Superior temporal gyrus (tissue), 1 donor: Measurements from ENCODE around the gene TRIM63.

Source experiments
- DNase-seq: peaks from one replicate; pipeline ENCODE4 v3.0.0-alpha.2; 2016; ENCODE audit errors: extremely low spot score

The TRIM63 gene

DNA sequence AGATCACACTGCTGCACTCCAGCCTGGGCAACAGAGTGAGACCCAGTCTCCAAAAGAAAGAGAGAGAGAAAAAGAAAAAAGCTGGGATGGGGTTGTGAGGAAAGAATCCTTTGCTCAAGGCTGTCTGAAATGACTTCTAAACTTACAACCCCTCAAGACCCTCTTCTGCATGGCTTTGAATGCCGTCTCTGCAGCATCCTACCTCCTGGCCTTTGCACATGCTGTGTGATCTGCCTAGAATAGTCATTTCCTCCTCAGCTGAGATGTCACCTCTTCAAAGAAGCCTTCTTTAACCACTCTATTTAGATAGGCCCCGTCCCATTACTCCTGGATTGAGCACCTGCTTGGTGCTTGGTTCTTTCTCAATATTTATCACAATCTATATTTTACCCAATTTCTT is 17.4 kb upstream of the TRIM63 start:
- DNase-seq = no peak

DNA sequence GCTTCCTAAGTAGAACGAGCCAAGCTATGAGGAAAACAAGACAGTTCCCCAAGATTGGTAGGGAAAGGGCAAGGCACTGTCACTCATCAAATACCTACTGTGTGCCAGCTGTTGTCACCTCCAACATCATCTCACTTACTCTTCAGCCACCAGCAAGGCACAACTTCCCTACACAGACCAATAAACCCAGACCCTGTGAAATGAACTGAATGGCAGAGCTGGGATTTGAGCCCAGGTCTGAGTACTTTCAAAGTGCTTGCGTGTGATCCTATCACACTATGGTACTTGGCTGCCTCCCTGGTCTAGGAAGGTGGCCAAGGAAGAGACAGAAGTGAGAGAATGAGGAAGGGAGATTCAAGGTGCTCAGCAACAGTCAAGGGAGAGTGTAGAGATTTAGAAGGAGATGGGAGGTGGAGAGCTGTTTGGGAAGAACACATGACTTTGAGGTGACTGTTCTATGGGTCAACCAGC is 16.7 kb upstream of the TRIM63 start:
- no peak for DNase-seq

DNA sequence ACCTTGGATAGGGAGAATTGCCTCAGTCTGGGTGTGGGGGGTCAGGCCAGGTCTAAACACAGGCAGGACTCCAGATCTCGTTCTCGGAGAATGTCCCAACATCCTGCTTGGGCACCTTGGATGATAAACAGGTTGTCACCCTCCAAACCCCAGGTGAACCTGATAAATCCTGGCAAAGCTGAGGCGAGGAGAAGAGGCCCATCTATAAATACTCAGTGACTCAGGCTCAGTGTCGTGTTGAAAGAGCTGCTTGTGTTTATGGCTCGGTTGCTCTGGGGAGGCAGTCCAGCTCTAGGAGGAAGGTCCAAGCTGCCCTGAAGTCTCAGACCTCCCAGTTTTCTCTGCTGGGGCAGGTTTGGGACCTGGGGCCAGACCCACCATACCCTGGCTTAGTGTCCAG is 15.8 kb upstream of the TRIM63 start:
- no peak for DNase-seq

- no peak for DNase-seq
Observed at GRCh38 chr1:26082020-26082350, 14.6 kb upstream of the TRIM63 start.

DNA sequence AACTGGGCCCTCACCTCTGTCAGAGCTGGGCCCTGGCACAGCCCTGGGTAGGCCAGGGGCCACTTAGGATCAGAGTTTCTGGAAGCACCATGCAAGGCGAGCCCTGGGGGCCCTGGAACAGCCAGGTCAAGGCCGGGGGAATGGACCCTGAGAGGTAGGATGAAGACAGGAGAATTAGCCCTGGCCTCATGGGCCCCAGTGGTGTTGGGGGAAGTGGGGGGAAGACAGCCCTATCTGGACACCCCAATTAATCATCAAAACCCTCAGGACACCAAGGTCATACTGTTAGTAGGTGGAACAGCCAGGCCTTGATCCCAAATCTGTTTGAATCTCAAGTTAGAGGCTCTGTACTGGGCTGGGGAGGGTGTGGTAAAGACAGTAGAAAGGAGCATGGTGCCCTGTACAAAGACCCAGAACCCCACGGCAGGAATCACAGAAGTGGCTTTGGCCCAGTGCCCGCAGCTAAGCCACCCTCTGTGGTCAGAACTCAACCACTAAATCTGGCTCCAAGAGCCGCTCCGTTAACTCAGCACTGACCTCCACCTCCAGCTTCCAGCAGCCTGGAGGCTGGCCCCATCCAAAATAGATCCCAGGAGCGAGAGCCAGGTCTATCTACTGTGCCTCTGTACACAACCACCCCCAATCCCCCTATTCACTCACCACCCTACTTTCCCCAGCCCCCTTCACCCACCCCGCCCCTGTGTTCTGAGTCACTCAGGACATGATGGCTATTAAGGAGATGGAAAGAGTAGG is 14.0 kb upstream of the TRIM63 start:
- no peak for DNase-seq

DNA sequence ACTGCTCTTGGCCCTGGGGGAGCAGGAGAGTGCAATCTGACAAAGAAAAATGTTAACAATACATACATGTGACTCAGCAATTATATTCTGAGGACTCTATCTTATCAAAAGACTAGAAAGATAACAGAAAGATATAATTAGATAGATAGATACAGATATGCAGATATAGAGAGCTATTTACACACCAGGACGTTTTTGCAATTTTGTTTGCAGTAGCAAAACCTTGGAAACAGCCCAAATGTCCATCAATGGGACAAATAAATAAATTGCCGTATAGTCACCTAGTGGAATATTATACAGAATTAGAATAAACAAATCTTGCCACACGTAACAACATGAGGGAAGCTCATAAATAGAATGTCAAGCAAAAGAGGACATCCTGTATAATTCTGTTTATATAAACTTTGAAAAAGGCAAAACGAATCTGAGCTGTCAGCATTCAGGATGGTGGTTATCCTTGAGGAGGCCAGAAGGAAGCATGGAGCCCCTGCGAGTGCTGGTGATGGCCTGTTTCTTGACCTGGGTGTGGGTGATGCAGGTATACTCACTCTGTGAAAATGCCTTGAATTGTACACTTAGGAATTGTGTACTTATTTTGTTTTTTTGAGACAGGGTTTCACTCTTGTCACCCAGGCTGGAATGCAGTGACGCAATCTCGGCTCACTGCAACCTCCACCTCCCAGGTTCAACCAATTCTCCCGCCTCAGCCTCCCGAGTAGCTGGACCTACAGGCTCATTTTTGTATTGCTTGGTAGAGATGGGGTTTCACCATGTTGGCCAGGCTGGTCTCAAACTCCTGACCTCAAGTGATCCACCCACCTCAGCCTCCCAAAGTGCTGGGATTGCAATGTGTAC is 12.8 kb upstream of the TRIM63 start:
- no peak for DNase-seq

- no peak for DNase-seq
Observed at GRCh38 chr1:26079178-26079563, 11.7 kb upstream of the TRIM63 start.

DNA sequence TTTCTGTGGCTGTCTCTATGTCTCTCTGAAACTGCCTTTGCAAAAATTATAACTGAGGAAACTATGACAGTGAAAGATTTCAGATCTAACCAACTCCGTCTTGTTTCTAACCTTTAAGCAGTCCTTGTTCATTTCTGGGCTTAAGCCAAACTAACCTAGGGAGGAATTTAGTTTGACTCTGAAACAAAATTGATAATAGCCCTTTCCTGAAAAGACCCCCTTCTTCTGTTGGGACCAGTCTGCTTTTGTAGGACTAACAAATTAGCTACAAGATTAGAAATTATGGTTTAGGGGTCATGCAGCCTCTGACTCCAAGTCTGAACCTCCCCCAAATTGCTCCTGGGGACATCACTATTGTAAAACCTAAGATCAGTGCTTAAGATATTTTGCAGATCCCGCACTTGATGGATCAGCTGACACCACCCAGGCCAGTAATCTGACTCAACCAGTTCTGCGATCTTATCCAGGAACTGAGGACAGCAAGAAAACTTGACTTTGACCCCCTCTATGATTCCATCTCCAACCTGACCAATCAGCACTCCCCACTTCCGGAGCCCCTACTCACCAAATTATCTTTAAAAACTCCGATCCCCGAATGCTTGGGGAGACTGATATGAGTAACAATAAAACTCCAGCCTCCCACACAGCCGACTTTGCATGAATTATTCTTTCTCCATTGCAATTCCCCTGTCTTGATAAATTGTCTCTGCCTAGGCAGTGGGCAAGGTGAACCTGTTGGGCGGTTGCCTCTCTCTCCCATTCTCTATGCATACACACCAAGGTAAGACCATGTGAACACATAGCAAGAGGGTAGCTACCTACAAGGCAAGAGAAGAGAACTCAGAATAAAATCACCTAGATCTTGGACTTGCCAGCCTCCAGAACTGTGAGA is 11.1 kb upstream of the TRIM63 start:
- DNase-seq = no peak

- no peak for DNase-seq
Observed at GRCh38 chr1:26077524-26077923, 10.1 kb upstream of the TRIM63 start.

GRCh38 chr1:26075421-26076144 is 8.2 kb upstream of the TRIM63 start:
- DNase-seq = no peak

- DNase-seq = no peak
Observed at GRCh38 chr1:26072305-26072704, 4.9 kb upstream of the TRIM63 start.

DNA sequence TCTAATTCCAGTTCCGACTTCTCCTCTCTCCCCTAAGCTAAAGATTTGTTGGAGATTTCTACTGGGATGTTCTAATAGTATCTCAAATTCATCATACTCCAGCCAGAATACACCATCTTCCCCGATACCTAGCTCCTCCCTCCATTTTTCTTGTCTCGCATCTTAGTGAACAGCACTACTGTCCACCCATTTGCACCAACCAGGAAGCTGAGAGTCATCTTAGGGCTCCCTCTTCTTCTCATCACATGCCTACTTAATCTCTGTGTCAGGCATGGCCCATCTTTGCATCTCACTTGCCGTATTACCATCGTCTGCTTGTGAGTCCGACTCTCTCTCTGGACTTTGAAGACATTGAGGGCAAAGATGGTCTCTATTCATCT is 3.5 kb upstream of the TRIM63 start:
- DNase-seq = no peak

DNA sequence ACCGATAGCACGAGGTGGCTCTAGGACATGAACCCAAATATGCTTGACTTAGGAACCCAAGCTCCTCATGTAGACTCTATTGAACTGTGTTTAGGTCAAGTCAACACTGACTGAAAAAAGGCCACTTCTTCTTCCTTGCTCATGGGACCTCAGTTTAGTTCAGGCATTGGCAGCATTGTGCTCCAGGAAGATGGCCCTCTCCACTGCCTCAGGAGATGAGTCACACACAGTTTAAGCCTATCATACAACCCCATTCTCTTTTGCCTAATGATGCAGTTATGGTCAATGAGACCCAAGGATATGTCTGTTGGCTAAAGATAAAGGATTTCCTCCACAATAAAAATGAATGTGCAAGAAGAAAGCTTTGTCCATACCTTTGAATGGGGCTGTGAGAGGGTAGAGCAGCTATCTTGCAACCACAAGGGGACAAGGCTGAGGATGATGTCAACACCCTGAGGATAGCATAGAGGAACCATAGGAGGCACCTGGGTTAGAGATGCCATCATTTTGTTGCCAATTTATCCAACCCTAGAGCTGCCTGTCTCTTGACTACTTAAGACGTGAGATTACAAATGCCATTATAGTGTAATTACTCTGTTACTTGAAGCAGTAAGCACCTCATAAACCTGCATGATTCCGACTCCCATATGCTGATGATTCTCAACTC is 3.0 kb upstream of the TRIM63 start:
- no peak for DNase-seq

GRCh38 chr1:26069941-26070295 is 2.5 kb upstream of the TRIM63 start:
- no peak for DNase-seq

- DNase-seq = no peak
Observed at GRCh38 chr1:26066857-26067256, 573 bp downstream of the TRIM63 start.

- DNase-seq = no peak
Observed at GRCh38 chr1:26066160-26066559, 1.3 kb downstream of the TRIM63 start.

DNA sequence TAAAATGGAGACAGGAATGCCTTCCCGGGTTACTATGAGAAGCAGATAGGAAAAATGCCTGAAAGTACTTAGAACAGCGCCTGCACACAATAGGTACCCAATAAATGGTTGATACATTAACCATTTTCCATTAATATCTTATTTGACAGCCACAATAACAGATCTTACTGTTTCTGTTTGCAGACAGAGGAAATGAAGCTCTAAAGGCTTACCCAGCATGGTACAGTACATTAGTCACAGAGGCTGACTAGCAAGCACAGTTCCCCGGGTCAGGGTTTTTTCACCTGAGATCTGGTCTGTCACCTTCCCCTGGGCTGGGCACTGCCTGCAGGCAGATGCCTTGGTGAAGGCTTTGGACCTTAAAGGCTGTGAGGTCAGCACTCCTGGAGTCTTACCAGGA is 2.9 kb downstream of the TRIM63 start:
- DNase-seq = no peak

- no peak for DNase-seq
Observed at GRCh38 chr1:26060832-26061574, 6.4 kb downstream of the TRIM63 start.

- DNase-seq = no peak
Observed at GRCh38 chr1:26059906-26060305, 7.5 kb downstream of the TRIM63 start.

DNA sequence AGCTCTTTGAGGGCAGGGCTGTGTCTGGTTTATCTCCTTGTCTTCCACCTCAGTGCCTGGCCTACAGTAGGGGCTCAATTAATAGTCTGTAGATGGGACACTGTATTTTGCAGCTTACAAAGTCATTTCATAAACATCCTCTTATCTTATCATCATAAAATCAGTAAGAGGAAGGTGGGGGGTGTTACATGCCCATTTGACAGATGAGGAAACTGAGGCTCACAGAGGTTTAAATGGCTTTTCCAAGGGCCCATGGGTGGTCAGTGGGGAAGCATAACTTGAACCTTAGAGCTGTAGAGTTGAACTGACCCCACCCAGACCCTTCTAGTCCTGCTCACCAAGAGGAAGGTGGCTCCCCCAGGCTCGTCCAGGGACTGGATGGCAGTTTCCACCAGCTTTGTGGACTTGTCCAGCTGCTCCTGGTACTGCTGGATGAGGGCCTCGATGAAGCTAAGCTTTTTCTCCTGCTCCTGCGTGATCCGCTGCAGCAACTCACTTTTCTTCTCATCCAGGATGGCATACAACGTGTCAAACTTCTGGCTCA is 9.3 kb downstream of the TRIM63 start:
- DNase-seq = no peak
